Neural cell (in vitro differentiated cells): Measurements from ENCODE around the gene KNSTRN.

Experiments used
- EP300 ChIP-seq: fragments of 450-650 bp; conservative IDR thresholded peaks from 2 replicates; pipeline ENCODE4 v1.6.1; 2014; ENCODE audit warnings: antibody characterized with exemption, mild to moderate bottlenecking, moderate library complexity; ENCODE audit not compliant: poor library complexity, severe bottlenecking
- EZH2 ChIP-seq: fragments of 200-600, 300-800 bp; shearing (Covaris generic), sonication (generic); IDR thresholded peaks from 2 replicates; pipeline ENCODE4 v1.6.1; 2014; ENCODE audit warnings: antibody characterized with exemption, low read length, borderline replicate concordance, mild to moderate bottlenecking; ENCODE audit not compliant: insufficient read depth, poor library complexity, severe bottlenecking
- MXI1 ChIP-seq: fragments of 450-650 bp; conservative IDR thresholded peaks from 2 replicates; pipeline ENCODE4 v1.6.1; 2014; ENCODE audit warnings: antibody characterized with exemption, mild to moderate bottlenecking; ENCODE audit not compliant: poor library complexity, severe bottlenecking
- POLR2AphosphoS5 ChIP-seq: IDR thresholded peaks from 2 replicates; pipeline ENCODE4 v1.6.1; 2012
- TF ChIP-seq, protein P1 (sequence below): fragments of 450-650 bp; IDR thresholded peaks from 2 replicates; pipeline ENCODE4 v1.5.1; 2014; ENCODE audit warnings: antibody characterized with exemption, mild to moderate bottlenecking, moderate library complexity; ENCODE audit not compliant: poor library complexity, severe bottlenecking

DNA sequence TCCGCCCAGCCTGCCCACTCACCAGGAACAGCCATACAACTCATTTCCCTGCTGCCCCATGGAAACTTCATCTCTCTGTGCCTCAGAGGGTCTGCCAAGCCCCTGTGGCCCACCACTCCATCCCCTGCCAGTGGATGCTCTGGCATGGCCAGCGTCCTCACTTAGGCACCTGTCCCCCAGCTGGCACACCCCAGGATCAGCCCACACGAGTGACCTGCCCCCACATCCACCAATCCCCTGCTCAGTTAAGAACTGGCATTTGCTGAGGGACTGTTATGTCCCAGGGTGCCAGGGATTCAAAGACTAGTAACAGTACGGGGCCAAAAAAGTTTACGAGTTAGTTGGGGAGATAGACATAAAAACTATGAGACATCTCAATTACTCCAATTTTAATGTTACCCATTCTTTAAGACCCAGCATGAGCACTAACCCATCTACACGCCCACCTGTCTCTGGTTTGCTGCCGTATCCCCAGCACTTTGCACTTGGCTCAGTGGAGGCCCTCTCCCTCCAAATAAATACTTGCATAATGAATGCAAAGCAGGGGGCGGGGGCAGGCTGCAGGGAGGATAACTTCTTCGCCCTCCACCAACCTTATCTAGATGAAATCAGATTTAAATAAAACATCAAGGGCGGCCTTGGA, 46.7 kb downstream of the KNSTRN start:
- TF ChIP-seq, protein P1, sequence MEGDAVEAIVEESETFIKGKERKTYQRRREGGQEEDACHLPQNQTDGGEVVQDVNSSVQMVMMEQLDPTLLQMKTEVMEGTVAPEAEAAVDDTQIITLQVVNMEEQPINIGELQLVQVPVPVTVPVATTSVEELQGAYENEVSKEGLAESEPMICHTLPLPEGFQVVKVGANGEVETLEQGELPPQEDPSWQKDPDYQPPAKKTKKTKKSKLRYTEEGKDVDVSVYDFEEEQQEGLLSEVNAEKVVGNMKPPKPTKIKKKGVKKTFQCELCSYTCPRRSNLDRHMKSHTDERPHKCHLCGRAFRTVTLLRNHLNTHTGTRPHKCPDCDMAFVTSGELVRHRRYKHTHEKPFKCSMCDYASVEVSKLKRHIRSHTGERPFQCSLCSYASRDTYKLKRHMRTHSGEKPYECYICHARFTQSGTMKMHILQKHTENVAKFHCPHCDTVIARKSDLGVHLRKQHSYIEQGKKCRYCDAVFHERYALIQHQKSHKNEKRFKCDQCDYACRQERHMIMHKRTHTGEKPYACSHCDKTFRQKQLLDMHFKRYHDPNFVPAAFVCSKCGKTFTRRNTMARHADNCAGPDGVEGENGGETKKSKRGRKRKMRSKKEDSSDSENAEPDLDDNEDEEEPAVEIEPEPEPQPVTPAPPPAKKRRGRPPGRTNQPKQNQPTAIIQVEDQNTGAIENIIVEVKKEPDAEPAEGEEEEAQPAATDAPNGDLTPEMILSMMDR, result no peak
- TF ChIP-seq POLR2AphosphoS5 (no peak), EZH2 (no peak), MXI1 (no peak), EP300 (no peak)
